Spleen (tissue), 13 donors: ENCODE results near the gene THOC6. TPM values are rescaled to one million over a fixed set of nuclear protein-coding genes. Genes with fewer than 3 reads are reported as not detected.
A peak's percentile ranks its signal among the peaks of the same experiment; 100 is the strongest.

Experiments used
- DNase-seq: peaks from one replicate; pipeline ENCODE4 v3.0.0-alpha.2; 2020
- H3K27ac ChIP-seq, 8 donors: fragments of 200-600 bp; sonication (generic) in 7 of 8; 1 replicate in 4 of 8; 2 replicates in 4 of 8; pipeline versions ENCODE4 v1.5.0 to v1.8.0; 2016 to 2021; ENCODE audit warnings: inconsistent platforms in 4 of 8, mild to moderate bottlenecking in 4 of 8, moderate library complexity in 1 of 8
- H3K27me3 ChIP-seq, 7 donors: fragments of 200-600 bp; sonication (generic) in 6 of 7; replicated peaks in 1 of 7; 1 replicate in 4 of 7; 2 replicates in 3 of 7; pipeline versions ENCODE4 v1.5.0 to v1.8.0; 2016 to 2021; ENCODE audit warnings: inconsistent platforms in 3 of 7, mild to moderate bottlenecking in 1 of 7
- H3K36me3 ChIP-seq, 6 donors: fragments of 200-600 bp; sonication (generic) in 5 of 6; 1 replicate in 4 of 6; 2 replicates in 2 of 6; pipeline versions ENCODE4 v1.5.0 to v1.8.0; 2016 to 2021; ENCODE audit warnings: inconsistent platforms in 2 of 6
- H3K4me1 ChIP-seq, 6 donors: fragments of 200-600 bp; sonication (generic) in 5 of 6; 1 replicate in 3 of 6; 2 replicates in 3 of 6; pipeline versions ENCODE4 v1.5.0 to v1.8.0; 2016 to 2021; ENCODE audit warnings: inconsistent platforms in 3 of 6
- H3K4me3 ChIP-seq, 8 donors: fragments of 200-600 bp; sonication (generic) in 7 of 8; 1 replicate in 4 of 8; 2 replicates in 4 of 8; pipeline versions ENCODE4 v1.5.0 to v1.8.0; 2016 to 2021; ENCODE audit warnings: inconsistent platforms in 4 of 8, mild to moderate bottlenecking in 4 of 8, moderate library complexity in 2 of 8
- H3K9me3 ChIP-seq, 8 donors: fragments of 200-600 bp; sonication (generic) in 7 of 8; 1 replicate in 4 of 8; 2 replicates in 4 of 8; pipeline versions ENCODE4 v1.5.0 to v1.8.0; 2016 to 2021; ENCODE audit warnings: inconsistent platforms in 4 of 8
- CTCF ChIP-seq, 11 experiments: fragments of 200-600 bp in 7 of 11; fragments of 450-650 bp in 4 of 11; sonication (generic) in 4 of 11; IDR thresholded peaks in 8 of 11; conservative IDR thresholded peaks in 3 of 11; 1 replicate in 7 of 11; 2 replicates in 4 of 11; pipeline versions ENCODE4 v1.4.0 to v1.8.0; 2016 to 2021; ENCODE audit warnings: antibody characterized with exemption in 11 of 11, inconsistent platforms in 4 of 11, mild to moderate bottlenecking in 1 of 11
- POLR2A ChIP-seq, 3 donors: fragments of 450-650 bp; IDR thresholded peaks; one replicate each; pipeline ENCODE4 v1.5.1; 2017; ENCODE audit warnings: antibody characterized with exemption in 3 of 3, mild to moderate bottlenecking in 1 of 3
- POLR2AphosphoS5 ChIP-seq, 3 donors: sonication (generic); formaldehyde crosslinking; IDR thresholded peaks; one replicate each; pipeline ENCODE4 v1.5.1; 2017; ENCODE audit warnings: antibody characterized with exemption in 3 of 3
- WGBS, 5 donors: extraction: QIAGEN DNeasy Blood & Tissue Kit in 3 of 5; methylation state at CpG; one replicate each; pipeline versions ENCODE4 v1.1.5 to v1.1.7; 2013 to 2018; 5-methylcytosine and 5-hydroxymethylcytosine counted together
- intact Hi-C: fragments of 100-400 bp; cut with DNase I; formaldehyde crosslinking; loops from one replicate; pipeline ENCODE4 v1.15.0; 2023; ENCODE audit warnings: low total_unique reads
- long read RNA-seq, 2 donors: transcript quantifications; one replicate each; lab custom pipeline, GENCODE V29; 2026
- polyA plus RNA-seq, 3 donors: library from polyadenylated mRNA; stranded (reverse); fragments of 200-250 nt; gene quantifications; one replicate each; pipeline ENCODE4 v1.2.1, GENCODE V29; 2013
- total RNA-seq, 7 donors: library from RNA; depleted of rRNA in 3 of 7; stranded (reverse); fragments of >200 nt in 3 of 7; fragmentation: NEBNext Ultra II Directional in 4 of 7; extraction: Animal tissue kit (Norgen Biotek cat#: 25700) in 4 of 7; gene quantifications; one replicate each; pipeline versions ENCODE4 v1.1.0 to v1.2.1, GENCODE V29; 2016 to 2021
- donor health status: healthy with polysubstance abuse.
- donor health status: DM: no; HTN: no; CAD: no; lungs with moderate emphysema.
- donor health status: DM: no; HTN: no; CAD: no.
- donor health status: Bipolar disorder and iron deficiency.
- donor health status: healthy.
- donor health status: DM: no; HTN: no; CAD: no.
- donor health status: DM: yes; HTN: yes; CAD: no.

Gene THOC6
- 10 to 100 TPM; 19.3 to 30.4 (median 26.3) TPM for total RNA-seq
- polyA plus RNA-seq = 10 to 100 TPM; 40.7 to 57.2 (median 41.0) TPM
- long read RNA-seq, donor 1, transcript THOC6-202 (13 exons, 1,419 nt) = major isoform, 9 of 9 reads
- long read RNA-seq, donor 1, partial matches to known transcripts = 0 of 9 reads
- long read RNA-seq, donor 1, other reads (novel, unspliced or antisense) = 0 of 9 reads
- long read RNA-seq, donor 2, partial matches to known transcripts = 0 of 5 reads
- long read RNA-seq, donor 2, other reads (novel, unspliced or antisense) = 0 of 5 reads

- H3K4me3 ChIP-seq = peak within 1 kb of the TSS; percentile 29 to 86 (median 63)
- peaks cover 0 to 14% (median 5%) of the 10 kb centered on the region in 7 donors for H3K27me3 ChIP-seq
- TF ChIP-seq CTCF (IDR thresholded peaks at IDR 0.05 in 8 of 11, conservative IDR thresholded peaks at IDR 0.05 in 3 of 11) (peak in 2 of 11 experiments; percentile 18 to 28), POLR2AphosphoS5 (IDR thresholded peaks at IDR 0.05) (peak; percentile 91 to 96 (median 91)), POLR2A (IDR thresholded peaks at IDR 0.05) (peak in 2 of 3 donors; percentile 27 to 51)
- H3K27ac ChIP-seq = peak within 1 kb of the TSS; percentile 94 to 97 (median 95)
- WGBS, 5 donors = 1 to 2% (median 1%) methylated on average over 46 to 69 of the region's 69 CpGs
- H3K9me3 ChIP-seq = no peaks in the 10 kb centered on the region
- intact Hi-C loops = no loop called here
- peaks cover 43 to 85% (median 72%) of the 10 kb centered on the region in 6 donors for H3K4me1 ChIP-seq
- peaks cover 0 to 27% (median 18%) of the 10 kb centered on the region in 6 donors for H3K36me3 ChIP-seq
- peak; percentile 100 for DNase-seq
Measured at GRCh38 chr16:3023669-3024478, at the start of gene THOC6, which contains the start of gene HCFC1R1. THOC6 (plus strand) TSS chr16:3024035; CDS start chr16:3024327, 292 bp downstream. HCFC1R1 (minus strand) TSS chr16:3023942; CDS start chr16:3023941, 1 bp downstream.

- no peaks in the 10 kb centered on the region for H3K9me3 ChIP-seq
- H3K27ac ChIP-seq = no peak overlapping the region
- WGBS, 5 donors = 85 to 96% (median 92%) methylated on average over 8 to 15 of the region's 15 CpGs
- no peak overlapping the region for H3K4me3 ChIP-seq
- TF ChIP-seq CTCF (IDR thresholded peaks at IDR 0.05 in 8 of 11, conservative IDR thresholded peaks at IDR 0.05 in 3 of 11) = no peak
- TF ChIP-seq POLR2AphosphoS5 (IDR thresholded peaks at IDR 0.05) = no peak
- no peak for TF ChIP-seq POLR2A (IDR thresholded peaks at IDR 0.05)
- H3K27me3 ChIP-seq = peaks cover 0 to 17% (median 2%) of the 10 kb centered on the region in 7 donors
- H3K36me3 ChIP-seq = peaks cover 0 to 65% (median 0%) of the 10 kb centered on the region in 6 donors
- peaks cover 4 to 30% (median 20%) of the 10 kb centered on the region in 6 donors for H3K4me1 ChIP-seq
- DNase-seq = no peak
- intact Hi-C loops = no loop called here
Measured at GRCh38 chr16:2974319-2975056, 49.3 kb upstream of the THOC6 start.

GRCh38 chr16:2975161-2975795 lies 48.6 kb upstream of the THOC6 start:
- H3K27me3 ChIP-seq = peaks cover 0 to 16% (median 5%) of the 10 kb centered on the region in 7 donors
- H3K9me3 ChIP-seq = no peaks in the 10 kb centered on the region
- intact Hi-C loops = no loop called here
- H3K4me1 ChIP-seq = peaks cover 2 to 30% (median 20%) of the 10 kb centered on the region in 6 donors
- no peak for DNase-seq
- TF ChIP-seq POLR2A (IDR thresholded peaks at IDR 0.05) (no peak), CTCF (IDR thresholded peaks at IDR 0.05 in 8 of 11, conservative IDR thresholded peaks at IDR 0.05 in 3 of 11) (no peak), POLR2AphosphoS5 (IDR thresholded peaks at IDR 0.05) (no peak)
- WGBS, 5 donors = 94 to 97% (median 96%) methylated on average over 11 to 28 of the region's 28 CpGs
- H3K4me3 ChIP-seq = no peak overlapping the region
- peaks cover 0 to 65% (median 0%) of the 10 kb centered on the region in 6 donors for H3K36me3 ChIP-seq
- no peak overlapping the region for H3K27ac ChIP-seq
